HEK293T (cell line): ENCODE results near the gene OTC.

Source experiments
- CTCF ChIA-PET: fragments of 350-600 bp; formaldehyde crosslinking; extraction: SDS; loops from one replicate; lab custom pipeline; 2021; ENCODE audit warnings: antibody characterized with exemption, inconsistent platforms; lab: Yijun Ruan, JAX
- POLR2A ChIA-PET: fragments of 350-600 bp; formaldehyde crosslinking; extraction: SDS; loops from one replicate; lab custom pipeline; 2020; ENCODE audit warnings: antibody characterized with exemption, inconsistent platforms; lab: Yijun Ruan, JAX
- DNase-seq: peaks from one replicate; pipeline ENCODE4 v3.0.0; 2012; ENCODE audit warnings: mixed read lengths; ENCODE audit errors: extremely low spot score
- ARNT ChIP-seq: fragments of 450-650 bp; IDR thresholded peaks from 2 replicates; pipeline ENCODE4 v1.6.1; 2017; ENCODE audit warnings: mild to moderate bottlenecking
- BHLHE40 ChIP-seq: fragments of 450-650 bp; IDR thresholded peaks from 2 replicates; pipeline ENCODE4 v1.6.1; 2016; ENCODE audit warnings: mild to moderate bottlenecking, moderate library complexity, borderline replicate concordance
- CTBP1 ChIP-seq: fragments of 450-650 bp; IDR thresholded peaks from 2 replicates; pipeline ENCODE4 v1.6.1; 2016; ENCODE audit warnings: borderline replicate concordance
- ELF4 ChIP-seq: fragments of 450-650 bp; IDR thresholded peaks from 2 replicates; pipeline ENCODE4 v1.6.1; 2017; ENCODE audit warnings: antibody characterized with exemption
- FOXA1 ChIP-seq: fragments of 450-650 bp; IDR thresholded peaks from 2 replicates; pipeline ENCODE4 v1.6.1; 2016; ENCODE audit warnings: mild to moderate bottlenecking
- FOXK2 ChIP-seq: fragments of 450-650 bp; IDR thresholded peaks from 2 replicates; pipeline ENCODE4 v1.6.1; 2016; ENCODE audit warnings: mild to moderate bottlenecking
- FOXM1 ChIP-seq: fragments of 450-650 bp; IDR thresholded peaks from 2 replicates; pipeline ENCODE4 v1.6.1; 2017; ENCODE audit warnings: mild to moderate bottlenecking, borderline replicate concordance
- HDGF ChIP-seq: fragments of 450-650 bp; IDR thresholded peaks from 2 replicates; pipeline ENCODE4 v1.6.1; 2017; ENCODE audit warnings: antibody characterized with exemption, borderline replicate concordance
- L3MBTL2 ChIP-seq: fragments of 450-650 bp; conservative IDR thresholded peaks from 2 replicates; pipeline ENCODE4 v1.6.1; 2016; ENCODE audit warnings: mild to moderate bottlenecking
- LEF1 ChIP-seq: fragments of 450-650 bp; IDR thresholded peaks from 2 replicates; pipeline ENCODE4 v1.6.1; 2017; ENCODE audit warnings: mild to moderate bottlenecking, borderline replicate concordance
- NFRKB ChIP-seq: fragments of 450-650 bp; IDR thresholded peaks from 2 replicates; pipeline ENCODE4 v1.6.1; 2016; ENCODE audit warnings: mild to moderate bottlenecking, moderate library complexity
- SP1 ChIP-seq: fragments of 450-650 bp; IDR thresholded peaks from 2 replicates; pipeline ENCODE4 v1.6.1; 2017
- SUZ12 ChIP-seq: fragments of 450-650 bp; IDR thresholded peaks from 2 replicates; pipeline ENCODE4 v1.6.1; 2016; ENCODE audit warnings: mild to moderate bottlenecking
- TARDBP ChIP-seq: fragments of 450-650 bp; IDR thresholded peaks from 2 replicates; pipeline ENCODE4 v1.6.1; 2016
- ZNF384 ChIP-seq: fragments of 450-650 bp; IDR thresholded peaks from 2 replicates; pipeline ENCODE4 v1.6.1; 2016
- TF ChIP-seq, protein P1 (sequence below): fragments of 450-650 bp; IDR thresholded peaks from 2 replicates; pipeline ENCODE4 v1.6.1; 2016

OTC gene

DNA sequence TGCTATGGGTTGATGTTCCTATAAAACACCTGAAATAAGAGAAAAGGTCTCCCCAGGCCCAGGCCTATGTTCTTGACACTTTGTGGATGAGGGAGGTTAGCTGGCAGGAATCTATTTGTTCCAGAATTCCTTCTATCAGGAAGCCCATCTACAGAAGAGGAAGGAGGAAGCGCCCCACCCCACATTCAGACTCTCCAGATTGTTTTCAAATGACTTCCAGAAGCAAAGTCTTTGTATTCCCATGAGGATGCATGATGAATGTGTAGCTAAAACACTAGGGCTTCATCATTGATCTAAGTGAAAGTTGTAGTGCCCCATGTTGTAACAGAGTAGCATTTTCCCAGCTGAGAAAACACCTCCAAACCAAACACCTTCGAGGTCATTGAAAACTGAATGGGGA is 16.4 kb downstream of the OTC start:
- TF ChIP-seq, protein P1, sequence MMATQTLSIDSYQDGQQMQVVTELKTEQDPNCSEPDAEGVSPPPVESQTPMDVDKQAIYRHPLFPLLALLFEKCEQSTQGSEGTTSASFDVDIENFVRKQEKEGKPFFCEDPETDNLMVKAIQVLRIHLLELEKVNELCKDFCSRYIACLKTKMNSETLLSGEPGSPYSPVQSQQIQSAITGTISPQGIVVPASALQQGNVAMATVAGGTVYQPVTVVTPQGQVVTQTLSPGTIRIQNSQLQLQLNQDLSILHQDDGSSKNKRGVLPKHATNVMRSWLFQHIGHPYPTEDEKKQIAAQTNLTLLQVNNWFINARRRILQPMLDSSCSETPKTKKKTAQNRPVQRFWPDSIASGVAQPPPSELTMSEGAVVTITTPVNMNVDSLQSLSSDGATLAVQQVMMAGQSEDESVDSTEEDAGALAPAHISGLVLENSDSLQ: no peak
- no peak for TF ChIP-seq L3MBTL2
- no peak for TF ChIP-seq BHLHE40
- TF ChIP-seq HDGF: no peak
- TF ChIP-seq TARDBP: no peak
- TF ChIP-seq FOXM1: no peak
- POLR2A ChIA-PET: no interaction called here

DNA sequence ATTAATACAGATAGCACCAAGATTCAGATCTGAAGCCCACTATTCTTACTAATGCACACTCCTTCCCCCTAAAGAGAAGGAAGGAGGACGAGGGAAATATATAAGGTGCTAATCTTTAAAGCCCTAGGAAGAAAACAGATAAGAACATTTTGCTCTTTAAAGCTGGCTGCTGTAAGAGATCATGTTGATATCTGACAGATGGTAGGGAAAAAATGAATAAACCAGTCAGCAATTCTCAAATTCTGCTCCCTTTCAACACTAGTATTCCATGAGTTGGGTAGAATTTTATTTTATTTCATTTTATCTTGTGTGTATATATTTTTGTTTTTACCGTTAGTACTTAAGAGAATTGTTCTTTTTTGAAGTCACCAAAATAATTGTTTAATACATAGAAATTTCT is 19.2 kb downstream of the OTC start:
- TF ChIP-seq FOXK2 (no peak), ZNF384 (no peak), NFRKB (no peak), ARNT (no peak), SUZ12 (no peak), BHLHE40 (no peak), HDGF (no peak), TARDBP (no peak), LEF1 (no peak), L3MBTL2 (no peak), SP1 (no peak), FOXM1 (no peak), FOXA1 (no peak), ELF4 (no peak), CTBP1 (no peak)
- TF ChIP-seq, protein P1: no peak
- POLR2A ChIA-PET: no interaction called here
- CTCF ChIA-PET: interaction anchor here (0.6 kb wide), 1 partner anchor 897 kb away, joined by 3 read pairs; no protein-coding TSS in a partner anchor
- no peak for DNase-seq

More for the DNA sequence above, 16.4 kb downstream of the OTC start:
- DNase-seq: no peak
- CTCF ChIA-PET: no interaction called here

DNA sequence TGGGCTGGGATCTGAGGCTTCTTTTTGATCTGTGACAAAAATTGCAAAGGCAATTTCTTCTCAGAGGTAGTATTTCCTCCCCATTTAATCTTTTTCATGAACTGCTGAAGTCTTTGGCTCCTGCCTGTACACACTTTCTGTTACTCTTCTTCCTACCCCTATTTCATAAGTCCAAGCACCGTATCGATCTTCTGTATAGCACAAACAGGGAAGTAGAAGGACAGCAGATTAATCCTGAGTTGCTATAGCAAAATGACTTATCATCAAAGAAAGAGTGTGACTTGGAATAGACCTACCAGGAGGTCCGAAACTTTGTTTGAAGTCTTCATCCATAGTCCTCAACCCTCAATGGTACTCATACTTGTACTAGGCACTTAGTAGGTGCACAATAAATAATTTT is 22.0 kb downstream of the OTC start:
- TF ChIP-seq SUZ12 (no peak), ZNF384 (no peak), FOXM1 (no peak), ARNT (no peak), L3MBTL2 (no peak)
- TF ChIP-seq, protein P1: no peak
- ChIA-PET POLR2A (no interaction called here), CTCF (no interaction called here)
- DNase-seq: no peak

DNA sequence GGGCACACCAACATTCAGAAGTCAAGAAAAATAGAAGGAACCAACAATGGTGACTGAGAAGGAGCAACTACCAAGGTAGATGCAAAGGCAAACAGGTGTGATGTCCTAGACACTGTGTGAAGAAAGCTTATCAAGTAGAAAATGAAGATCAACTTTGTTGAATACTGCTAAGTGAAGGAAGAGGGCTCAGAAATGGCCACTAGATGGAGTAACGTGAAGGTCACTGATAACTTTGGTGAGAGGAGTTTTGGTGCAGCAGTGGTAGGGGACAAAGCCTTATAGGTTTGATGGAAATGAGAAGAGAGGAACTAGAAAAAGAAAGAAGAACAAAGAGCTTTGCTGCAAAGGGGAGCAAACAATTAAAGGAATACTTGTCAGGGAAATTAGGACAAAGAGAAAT is 23.5 kb downstream of the OTC start:
- CTCF ChIA-PET: interaction anchor here (0.6 to 1.2 kb wide), 5 partner anchors 125 to 1175 kb away, joined by 3 to 4 read pairs (median 3); no protein-coding TSS in a partner anchor
- TF ChIP-seq, protein P1: no peak
- TF ChIP-seq FOXM1 (no peak), HDGF (no peak), TARDBP (no peak), NFRKB (no peak), CTBP1 (no peak), SUZ12 (no peak), LEF1 (no peak), ELF4 (no peak), L3MBTL2 (no peak), FOXA1 (no peak), ZNF384 (no peak), ARNT (no peak), FOXK2 (no peak), SP1 (no peak), BHLHE40 (no peak)
- DNase-seq: peak; percentile 25
- POLR2A ChIA-PET: no interaction called here

DNA sequence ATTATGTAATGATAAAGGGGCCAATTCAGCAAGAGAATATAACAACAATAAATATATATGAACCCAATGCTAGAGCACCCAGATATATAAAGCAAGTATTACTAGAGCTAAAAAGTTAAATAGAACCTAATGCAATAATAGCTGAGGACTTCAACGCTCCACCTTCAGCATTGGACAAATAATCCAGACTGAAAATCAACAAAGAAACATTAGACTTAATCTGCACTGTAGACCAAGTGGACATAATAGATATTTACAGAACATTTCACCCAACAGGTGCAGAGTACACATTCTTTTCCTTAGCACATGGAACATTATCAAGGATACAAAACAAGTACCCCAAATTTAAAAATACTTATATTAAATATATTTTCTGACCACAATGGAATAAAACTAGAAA is 24.3 kb downstream of the OTC start:
- ChIA-PET POLR2A (interaction anchor here (1.0 kb wide), 1 partner anchor 424 kb away, joined by 3 read pairs; the partner anchor contains the start of gene MID1IP1), CTCF (interaction anchor here (1.2 kb wide), 1 partner anchor 173 kb away, joined by 3 read pairs; no protein-coding TSS in a partner anchor)
- no peak for DNase-seq
- no peak for TF ChIP-seq ARNT
- no peak for TF ChIP-seq FOXM1
- TF ChIP-seq TARDBP: no peak
- TF ChIP-seq L3MBTL2: no peak

DNA sequence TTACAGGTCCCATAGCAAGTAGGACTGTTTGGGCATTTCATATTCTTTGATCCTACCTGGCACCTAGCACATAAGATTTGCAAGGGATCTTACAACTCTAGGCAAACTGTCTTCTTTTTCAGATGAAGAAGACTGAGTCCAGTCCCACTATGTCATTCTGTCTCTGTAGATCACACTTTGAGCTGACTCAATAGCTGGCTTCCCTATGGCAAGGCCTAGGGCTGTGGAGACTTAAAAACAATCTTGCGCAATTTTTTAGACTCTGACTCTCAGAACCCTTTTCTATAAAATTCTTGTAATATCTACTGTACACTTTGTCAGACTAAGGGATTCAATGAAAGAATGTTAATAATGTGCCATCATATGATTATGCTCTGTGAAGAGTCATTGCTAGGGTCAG is 26.7 kb downstream of the OTC start:
- POLR2A ChIA-PET: no interaction called here
- DNase-seq: no peak
- TF ChIP-seq FOXM1: no peak
- TF ChIP-seq L3MBTL2: no peak
- no peak for TF ChIP-seq SUZ12
- TF ChIP-seq TARDBP: no peak
- no peak for TF ChIP-seq BHLHE40
- no peak for TF ChIP-seq LEF1
- no peak for TF ChIP-seq HDGF
- no peak for TF ChIP-seq CTBP1
- TF ChIP-seq FOXA1: no peak
- no peak for TF ChIP-seq NFRKB
- no peak for TF ChIP-seq FOXK2
- TF ChIP-seq ZNF384: no peak
- TF ChIP-seq ARNT: no peak
- TF ChIP-seq, protein P1: no peak
- no peak for TF ChIP-seq SP1
- no peak for TF ChIP-seq ELF4
- CTCF ChIA-PET: no interaction called here
